GM12872 (cell line): ENCODE results near the gene IFT122.

Experiments
- TF ChIP-seq, protein P1 (sequence below): IDR thresholded peaks from 3 replicates; pipeline ENCODE4 v1.5.1; 2011; ENCODE audit warnings: low read depth, mild to moderate bottlenecking, low read length, moderate library complexity; ENCODE audit not compliant: insufficient read depth

The IFT122 gene

GRCh38 chr3:129532261-129532660, 92.2 kb downstream of the IFT122 start:
- TF ChIP-seq, protein P1, sequence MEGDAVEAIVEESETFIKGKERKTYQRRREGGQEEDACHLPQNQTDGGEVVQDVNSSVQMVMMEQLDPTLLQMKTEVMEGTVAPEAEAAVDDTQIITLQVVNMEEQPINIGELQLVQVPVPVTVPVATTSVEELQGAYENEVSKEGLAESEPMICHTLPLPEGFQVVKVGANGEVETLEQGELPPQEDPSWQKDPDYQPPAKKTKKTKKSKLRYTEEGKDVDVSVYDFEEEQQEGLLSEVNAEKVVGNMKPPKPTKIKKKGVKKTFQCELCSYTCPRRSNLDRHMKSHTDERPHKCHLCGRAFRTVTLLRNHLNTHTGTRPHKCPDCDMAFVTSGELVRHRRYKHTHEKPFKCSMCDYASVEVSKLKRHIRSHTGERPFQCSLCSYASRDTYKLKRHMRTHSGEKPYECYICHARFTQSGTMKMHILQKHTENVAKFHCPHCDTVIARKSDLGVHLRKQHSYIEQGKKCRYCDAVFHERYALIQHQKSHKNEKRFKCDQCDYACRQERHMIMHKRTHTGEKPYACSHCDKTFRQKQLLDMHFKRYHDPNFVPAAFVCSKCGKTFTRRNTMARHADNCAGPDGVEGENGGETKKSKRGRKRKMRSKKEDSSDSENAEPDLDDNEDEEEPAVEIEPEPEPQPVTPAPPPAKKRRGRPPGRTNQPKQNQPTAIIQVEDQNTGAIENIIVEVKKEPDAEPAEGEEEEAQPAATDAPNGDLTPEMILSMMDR: no peak

DNA sequence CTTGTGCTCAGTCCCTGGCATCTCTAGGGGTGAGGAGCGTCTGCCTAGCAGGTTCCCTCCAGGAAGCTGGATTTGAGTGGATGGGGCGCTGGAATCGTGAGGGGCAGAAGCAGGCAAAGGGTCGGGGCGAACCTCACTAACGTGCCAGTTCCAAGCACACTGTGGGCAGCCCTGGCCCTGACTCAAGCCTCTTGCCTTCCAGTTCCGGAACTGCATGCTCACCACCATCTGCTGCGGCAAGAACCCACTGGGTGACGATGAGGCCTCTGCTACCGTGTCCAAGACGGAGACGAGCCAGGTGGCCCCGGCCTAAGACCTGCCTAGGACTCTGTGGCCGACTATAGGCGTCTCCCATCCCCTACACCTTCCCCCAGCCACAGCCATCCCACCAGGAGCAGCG, 93.4 kb downstream of the IFT122 start:
- TF ChIP-seq, protein P1: no peak

DNA sequence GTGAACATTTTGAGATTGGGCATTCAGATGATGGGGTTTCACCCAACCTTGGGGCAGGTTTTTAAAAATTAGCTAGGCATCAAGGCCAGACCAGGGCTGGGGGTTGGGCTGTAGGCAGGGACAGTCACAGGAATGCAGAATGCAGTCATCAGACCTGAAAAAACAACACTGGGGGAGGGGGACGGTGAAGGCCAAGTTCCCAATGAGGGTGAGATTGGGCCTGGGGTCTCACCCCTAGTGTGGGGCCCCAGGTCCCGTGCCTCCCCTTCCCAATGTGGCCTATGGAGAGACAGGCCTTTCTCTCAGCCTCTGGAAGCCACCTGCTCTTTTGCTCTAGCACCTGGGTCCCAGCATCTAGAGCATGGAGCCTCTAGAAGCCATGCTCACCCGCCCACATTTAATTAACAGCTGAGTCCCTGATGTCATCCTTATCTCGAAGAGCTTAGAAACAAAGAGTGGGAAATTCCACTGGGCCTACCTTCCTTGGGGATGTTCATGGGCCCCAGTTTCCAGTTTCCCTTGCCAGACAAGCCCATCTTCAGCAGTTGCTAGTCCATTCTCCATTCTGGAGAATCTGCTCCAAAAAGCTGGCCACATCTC, 94.5 kb downstream of the IFT122 start:
- TF ChIP-seq, protein P1: no peak

DNA sequence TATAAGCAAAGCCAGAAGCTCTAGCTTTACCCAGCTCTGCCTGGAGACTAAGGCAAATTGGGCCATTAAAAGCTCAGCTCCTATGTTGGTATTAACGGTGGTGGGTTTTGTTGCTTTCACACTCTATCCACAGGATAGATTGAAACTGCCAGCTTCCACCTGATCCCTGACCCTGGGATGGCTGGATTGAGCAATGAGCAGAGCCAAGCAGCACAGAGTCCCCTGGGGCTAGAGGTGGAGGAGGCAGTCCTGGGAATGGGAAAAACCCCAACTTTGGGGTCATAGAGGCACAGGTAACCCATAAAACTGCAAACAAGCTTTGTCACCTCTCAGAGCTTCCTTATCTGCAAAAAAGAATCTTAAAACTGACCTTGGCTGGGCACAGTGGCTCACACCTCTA, 95.1 kb downstream of the IFT122 start:
- TF ChIP-seq, protein P1: no peak

DNA sequence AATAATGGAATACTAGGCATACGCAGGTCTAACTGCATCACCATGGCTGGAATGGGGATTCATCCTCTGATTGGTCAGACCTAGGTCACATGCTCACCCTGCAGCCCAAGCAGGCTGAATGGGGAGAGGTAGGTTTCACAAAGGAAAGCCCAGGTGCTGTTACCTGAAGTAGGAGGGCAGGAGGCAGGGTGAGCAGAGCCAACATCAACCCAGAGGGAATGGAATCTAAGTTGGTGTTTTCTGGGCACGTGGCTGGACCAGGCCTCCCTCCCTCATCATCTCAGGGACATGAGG, 96.3 kb downstream of the IFT122 start:
- TF ChIP-seq, protein P1: no peak

- TF ChIP-seq, protein P1: no peak
Observed at GRCh38 chr3:129536804-129537203, 96.8 kb downstream of the IFT122 start.

DNA sequence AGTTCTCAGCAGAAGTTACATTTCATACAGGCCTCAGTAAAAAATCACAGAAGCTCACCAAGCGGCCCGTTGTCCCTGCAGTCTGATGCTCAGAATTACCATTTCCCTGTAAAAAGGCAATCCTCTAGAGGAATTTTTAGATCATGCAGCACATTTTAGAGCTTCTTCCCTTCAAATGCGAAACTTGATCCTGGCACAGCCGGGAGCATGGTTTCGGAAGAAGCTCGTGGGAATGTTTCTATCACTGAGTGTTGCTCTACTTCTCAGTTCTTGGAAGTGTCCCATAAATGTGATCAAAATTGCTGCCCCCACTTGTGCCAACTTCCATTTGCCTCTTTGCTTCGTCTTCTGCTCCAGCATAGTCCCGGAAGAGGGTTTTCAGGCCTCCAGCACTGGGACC, 99.2 kb downstream of the IFT122 start:
- TF ChIP-seq, protein P1: no peak

DNA sequence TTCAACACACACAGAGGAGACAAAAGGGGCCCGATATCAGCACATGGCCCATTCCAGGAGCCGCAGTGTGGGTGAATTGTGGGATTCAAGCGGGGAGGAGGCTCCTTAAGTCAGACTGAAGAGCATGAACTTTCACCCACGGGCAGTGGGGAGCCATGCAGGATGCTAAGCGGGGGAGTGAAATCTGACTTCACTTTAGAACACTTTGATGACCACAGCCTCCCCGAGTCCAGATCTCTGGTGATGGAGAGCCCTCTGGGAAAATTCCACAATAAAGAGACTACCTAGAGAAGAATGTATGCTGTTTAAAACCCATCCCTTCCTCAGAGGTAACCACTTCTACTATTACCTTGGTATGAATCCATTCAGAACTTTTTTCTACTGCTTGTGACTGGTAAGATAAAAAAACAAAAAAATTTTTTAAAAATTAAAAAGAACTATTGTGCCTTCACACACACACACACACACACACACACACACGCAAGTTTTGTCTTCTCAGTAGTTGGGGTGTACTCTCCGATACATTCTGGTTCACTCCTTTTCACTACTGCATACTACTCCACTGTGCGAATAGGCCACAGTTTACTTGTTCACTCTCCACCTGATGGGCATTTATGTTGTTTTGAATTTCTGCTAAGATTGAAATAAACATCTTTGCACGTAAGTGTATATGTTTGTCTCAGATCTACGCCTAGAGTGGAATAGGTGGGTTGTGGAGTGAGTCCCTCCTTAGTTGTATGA, 100.9 kb downstream of the IFT122 start:
- TF ChIP-seq, protein P1: no peak
